Hepatocyte (in vitro differentiated cells): Measurements from ENCODE around the gene SUGCT.

Experiments
- EZH2 ChIP-seq: fragments of 200-600 bp; sonication (generic); IDR thresholded peaks from 2 replicates; pipeline ENCODE4 v1.6.1; 2016; ENCODE audit warnings: antibody characterized with exemption, mild to moderate bottlenecking, borderline replicate concordance
- EZH2phosphoT487 ChIP-seq: fragments of 200-600 bp; sonication (generic); IDR thresholded peaks from one replicate; pipeline ENCODE4 v1.6.1; 2018; ENCODE audit warnings: antibody characterized with exemption, mild to moderate bottlenecking, low read depth, moderate library complexity; ENCODE audit not compliant: unreplicated experiment, severe bottlenecking
- TF ChIP-seq, protein P1 (sequence below): fragments of 200-600 bp; sonication (generic); IDR thresholded peaks from 2 replicates; pipeline ENCODE4 v1.5.1; 2016; ENCODE audit warnings: antibody characterized with exemption, mild to moderate bottlenecking; ENCODE audit not compliant: poor library complexity

DNA sequence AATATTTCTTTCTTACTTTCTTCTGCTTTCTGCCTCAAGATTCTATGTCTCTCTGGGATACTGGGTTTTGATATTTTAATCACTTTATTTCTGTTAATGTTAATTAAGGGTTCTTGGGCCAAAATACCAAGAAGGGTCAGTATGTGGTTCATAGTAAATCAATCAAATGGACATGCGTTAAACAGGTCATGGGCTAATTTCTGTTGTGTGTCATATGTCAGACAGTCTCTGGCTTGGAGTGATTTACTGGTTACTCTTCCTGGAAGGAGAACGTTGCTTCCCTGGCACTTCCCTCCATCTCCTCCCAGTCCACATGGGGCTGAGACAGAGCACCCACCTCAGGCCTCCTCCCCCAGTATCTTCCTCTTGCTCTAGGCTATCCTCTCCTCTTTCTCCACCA lies 489.1 kb downstream of the SUGCT start:
- TF ChIP-seq, protein P1, sequence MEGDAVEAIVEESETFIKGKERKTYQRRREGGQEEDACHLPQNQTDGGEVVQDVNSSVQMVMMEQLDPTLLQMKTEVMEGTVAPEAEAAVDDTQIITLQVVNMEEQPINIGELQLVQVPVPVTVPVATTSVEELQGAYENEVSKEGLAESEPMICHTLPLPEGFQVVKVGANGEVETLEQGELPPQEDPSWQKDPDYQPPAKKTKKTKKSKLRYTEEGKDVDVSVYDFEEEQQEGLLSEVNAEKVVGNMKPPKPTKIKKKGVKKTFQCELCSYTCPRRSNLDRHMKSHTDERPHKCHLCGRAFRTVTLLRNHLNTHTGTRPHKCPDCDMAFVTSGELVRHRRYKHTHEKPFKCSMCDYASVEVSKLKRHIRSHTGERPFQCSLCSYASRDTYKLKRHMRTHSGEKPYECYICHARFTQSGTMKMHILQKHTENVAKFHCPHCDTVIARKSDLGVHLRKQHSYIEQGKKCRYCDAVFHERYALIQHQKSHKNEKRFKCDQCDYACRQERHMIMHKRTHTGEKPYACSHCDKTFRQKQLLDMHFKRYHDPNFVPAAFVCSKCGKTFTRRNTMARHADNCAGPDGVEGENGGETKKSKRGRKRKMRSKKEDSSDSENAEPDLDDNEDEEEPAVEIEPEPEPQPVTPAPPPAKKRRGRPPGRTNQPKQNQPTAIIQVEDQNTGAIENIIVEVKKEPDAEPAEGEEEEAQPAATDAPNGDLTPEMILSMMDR = no peak
- no peak for TF ChIP-seq EZH2
- TF ChIP-seq EZH2phosphoT487 = no peak
